Hepatocyte (in vitro differentiated cells): Measurements from ENCODE around the gene FUCA1. TPM values are rescaled to one million over a fixed set of nuclear protein-coding genes. Genes with fewer than 3 reads are reported as not detected.
A peak's percentile ranks its signal among the peaks of the same experiment; 100 is the strongest.

Source experiments
- DNase-seq: peaks from one replicate; pipeline ENCODE4 v3.0.0-alpha.2; 2016; ENCODE audit warnings: low spot score
- H2AFZ ChIP-seq: fragments of 200-600 bp; sonication (generic); 2 replicates; pipeline ENCODE4 v1.6.0; 2016; ENCODE audit warnings: antibody characterized with exemption, mild to moderate bottlenecking
- H3K27ac ChIP-seq: fragments of 200-600 bp; sonication (generic); 2 replicates; pipeline ENCODE4 v1.5.1; 2016; ENCODE audit warnings: mild to moderate bottlenecking
- H3K27me3 ChIP-seq: fragments of 200-600 bp; sonication (generic); 2 replicates; pipeline ENCODE4 v1.6.1; 2016
- H3K36me3 ChIP-seq: fragments of 200-600 bp; sonication (generic); replicated peaks from 2 replicates; pipeline ENCODE4 v1.5.1; 2016; ENCODE audit warnings: low read depth; ENCODE audit not compliant: insufficient read depth
- H3K4me1 ChIP-seq: fragments of 200-600 bp; sonication (generic); 2 replicates; pipeline ENCODE4 v1.5.1; 2016; ENCODE audit warnings: mild to moderate bottlenecking, moderate library complexity; ENCODE audit not compliant: insufficient read depth
- H3K4me2 ChIP-seq: fragments of 200-600 bp; sonication (generic); 2 replicates; pipeline ENCODE4 v1.6.0; 2016
- H3K4me3 ChIP-seq: fragments of 200-600 bp; sonication (generic); 2 replicates; pipeline ENCODE4 v1.5.1; 2016; ENCODE audit warnings: mild to moderate bottlenecking
- H3K79me2 ChIP-seq: fragments of 200-600 bp; sonication (generic); 2 replicates; pipeline ENCODE4 v1.6.0; 2017; ENCODE audit warnings: mild to moderate bottlenecking
- H3K9me2 ChIP-seq: fragments of 200-600 bp; sonication (generic); replicated peaks from 2 replicates; pipeline ENCODE4 v1.6.0; 2017; ENCODE audit warnings: mild to moderate bottlenecking; ENCODE audit not compliant: insufficient read depth
- H3K9me3 ChIP-seq: fragments of 200-600 bp; sonication (generic); 2 replicates; pipeline ENCODE4 v1.5.1; 2016; ENCODE audit warnings: low read depth, mild to moderate bottlenecking
- H4K20me1 ChIP-seq: fragments of 200-600 bp; sonication (generic); 2 replicates; pipeline ENCODE4 v1.6.0; 2016; ENCODE audit warnings: mild to moderate bottlenecking; ENCODE audit not compliant: insufficient read depth, poor library complexity, severe bottlenecking
- CTCF ChIP-seq: fragments of 200-600 bp; sonication (generic); IDR thresholded peaks from 2 replicates; pipeline ENCODE4 v1.5.1; 2016; ENCODE audit warnings: antibody characterized with exemption, mild to moderate bottlenecking; ENCODE audit not compliant: poor library complexity
- EZH2 ChIP-seq: fragments of 200-600 bp; sonication (generic); IDR thresholded peaks from 2 replicates; pipeline ENCODE4 v1.6.1; 2016; ENCODE audit warnings: antibody characterized with exemption, mild to moderate bottlenecking, borderline replicate concordance
- EZH2phosphoT487 ChIP-seq: fragments of 200-600 bp; sonication (generic); IDR thresholded peaks from one replicate; pipeline ENCODE4 v1.6.1; 2018; ENCODE audit warnings: antibody characterized with exemption, mild to moderate bottlenecking, low read depth, moderate library complexity; ENCODE audit not compliant: unreplicated experiment, severe bottlenecking
- WGBS: methylation state at CpG from one replicate; pipeline ENCODE4 v1.1.6; 2016; ENCODE audit warnings: low lambda C conversion rate; ENCODE audit errors: missing lambda C conversion rate; 5-methylcytosine and 5-hydroxymethylcytosine counted together
- polyA plus RNA-seq: library from polyadenylated mRNA; unstranded; fragments of >200 nt; fragmentation: Nextera tagmentation; extraction: Ambion mirVana; gene quantifications from 2 replicates; pipeline ENCODE4 v1.2.1, GENCODE V29; 2016
- total RNA-seq: library from RNA; depleted of rRNA; stranded (reverse); fragments of >200 nt; gene quantifications from 2 replicates; pipeline ENCODE4 v1.2.3, GENCODE V29; 2014

The FUCA1 gene
- total RNA-seq (59.0 and 69.4 TPM in 2 replicates), polyA plus RNA-seq (55.3 and 74.2 TPM in 2 replicates)

GRCh38 chr1:23867895-23868556 is at the start of gene FUCA1:
Gene FUCA1 (minus strand): TSS chr1:23868290. CDS start chr1:23868286, 4 bp downstream.
- H3K4me1 ChIP-seq: no peaks in the 10 kb centered on the region
- 2% methylated on average over 70 of the region's 71 CpGs for WGBS
- no peaks in the 10 kb centered on the region for H4K20me1 ChIP-seq
- peak within 1 kb of the TSS; percentile 8 for H3K27ac ChIP-seq
- H3K27me3 ChIP-seq: no peaks in the 10 kb centered on the region
- peak within 1 kb of the TSS; percentile 90 for H3K4me2 ChIP-seq
- H2AFZ ChIP-seq: peak within 1 kb of the TSS; percentile 88
- no peaks in the 10 kb centered on the region for H3K36me3 ChIP-seq
- peak within 1 kb of the TSS; percentile 55 for H3K4me3 ChIP-seq
- peak; percentile 98 for DNase-seq
- H3K9me2 ChIP-seq: no peaks in the 10 kb centered on the region
- peaks cover 6% of the 10 kb centered on the region for H3K79me2 ChIP-seq
- no peaks in the 10 kb centered on the region for H3K9me3 ChIP-seq
- TF ChIP-seq EZH2phosphoT487: no peak
- peak; percentile 98 for TF ChIP-seq CTCF

GRCh38 chr1:23916209-23917131 is 48.4 kb upstream of the FUCA1 start:
- Histone ChIP-seq H3K9me3 (no peaks in the 10 kb centered on the region), H3K27me3 (no peaks in the 10 kb centered on the region), H3K4me3 (no peak overlapping the region), H3K4me2 (no peak overlapping the region), H3K4me1 (no peaks in the 10 kb centered on the region), H3K9me2 (no peaks in the 10 kb centered on the region), H4K20me1 (no peaks in the 10 kb centered on the region), H3K36me3 (no peaks in the 10 kb centered on the region), H3K27ac (no peak overlapping the region), H3K79me2 (no peaks in the 10 kb centered on the region), H2AFZ (no peak overlapping the region)
- TF ChIP-seq CTCF (peak; percentile 79), EZH2 (no peak)
- peak; percentile 86 for DNase-seq
- 57% methylated on average over 12 of the region's 12 CpGs for WGBS

DNA sequence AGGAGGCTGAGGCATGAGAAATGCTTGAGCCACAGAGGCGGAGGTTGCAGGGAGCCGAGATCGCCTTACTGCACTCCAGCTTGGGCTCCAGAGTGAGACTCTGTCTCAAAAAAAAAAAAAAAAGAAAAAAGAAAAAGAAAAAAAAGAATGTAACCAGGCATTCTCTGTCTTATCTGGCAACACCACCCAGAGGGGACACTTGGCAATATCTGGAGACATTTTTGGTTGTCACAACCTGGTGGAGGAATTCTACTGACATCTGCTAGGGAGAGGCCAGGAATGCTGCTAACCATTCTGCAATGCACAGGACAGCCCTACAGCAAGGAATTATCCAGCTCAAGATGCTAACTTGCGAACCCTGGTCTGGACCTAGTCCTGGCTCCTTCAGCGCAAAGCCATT is 47.4 kb upstream of the FUCA1 start:
- Histone ChIP-seq H3K27ac (no peak overlapping the region), H3K27me3 (no peaks in the 10 kb centered on the region), H3K9me2 (no peaks in the 10 kb centered on the region), H3K9me3 (no peaks in the 10 kb centered on the region), H3K79me2 (no peaks in the 10 kb centered on the region), H3K36me3 (no peaks in the 10 kb centered on the region), H4K20me1 (no peaks in the 10 kb centered on the region), H3K4me2 (no peak overlapping the region), H3K4me3 (no peak overlapping the region), H3K4me1 (no peaks in the 10 kb centered on the region), H2AFZ (no peak overlapping the region)
- 92% methylated on average over 5 of the region's 5 CpGs for WGBS
- TF ChIP-seq EZH2 (no peak), CTCF (no peak), EZH2phosphoT487 (no peak)
- no peak for DNase-seq
